Endometrial microvascular endothelial cells (primary cell): Measurements from ENCODE around the gene MEN1. TPM values are rescaled to one million over a fixed set of nuclear protein-coding genes. Genes with fewer than 3 reads are reported as not detected.

ENCODE experiments used
- in situ Hi-C: cut with HindIII; loops from 2 replicates; pipeline ENCODE4 v1.10.0; 2017; ENCODE audit warnings: low sequenced_read_pairs, low pct_unique_long_range_greater_than_20kb; ENCODE audit errors: inconsistent ontology term
- total RNA-seq: library from RNA; depleted of rRNA; stranded (reverse); fragments of >200 nt; gene quantifications from one replicate; pipeline ENCODE4 v1.2.3, GENCODE V29; 2015; ENCODE audit errors: inconsistent ontology term

MEN1 gene
- total RNA-seq, 1 donor from 2014 or later = 34.0 TPM

- in situ Hi-C loops = no loop called here
These were observed 17.9 kb downstream of the MEN1 start for GRCh38 chr11:64792482-64792881.

DNA sequence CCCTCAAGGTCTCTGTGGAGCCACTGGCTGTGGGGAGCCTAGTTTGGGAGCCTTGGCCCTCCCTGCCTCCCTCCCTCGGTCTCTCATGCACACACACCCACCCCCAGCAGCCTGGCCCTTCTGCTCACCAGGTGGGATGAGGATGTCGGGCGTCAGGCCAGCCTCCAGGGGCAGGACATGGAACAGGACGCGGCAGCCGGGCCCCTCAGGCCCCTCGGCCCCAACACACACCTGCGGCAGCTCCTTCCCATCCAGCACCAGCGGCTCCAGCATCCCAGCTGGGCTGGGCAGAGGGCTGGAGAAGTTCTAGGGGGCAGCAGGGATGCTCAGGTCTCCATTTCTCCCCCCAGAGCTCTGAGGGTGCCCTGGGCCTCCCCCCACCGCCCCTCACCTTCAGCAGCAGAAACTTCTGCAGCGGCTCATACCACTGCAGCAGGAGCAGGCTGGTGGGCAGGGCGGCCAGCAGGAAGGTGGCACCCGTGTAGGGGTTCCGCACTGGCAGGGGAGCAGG, 18.5 kb downstream of the MEN1 start:
- in situ Hi-C loops = no loop called here

DNA sequence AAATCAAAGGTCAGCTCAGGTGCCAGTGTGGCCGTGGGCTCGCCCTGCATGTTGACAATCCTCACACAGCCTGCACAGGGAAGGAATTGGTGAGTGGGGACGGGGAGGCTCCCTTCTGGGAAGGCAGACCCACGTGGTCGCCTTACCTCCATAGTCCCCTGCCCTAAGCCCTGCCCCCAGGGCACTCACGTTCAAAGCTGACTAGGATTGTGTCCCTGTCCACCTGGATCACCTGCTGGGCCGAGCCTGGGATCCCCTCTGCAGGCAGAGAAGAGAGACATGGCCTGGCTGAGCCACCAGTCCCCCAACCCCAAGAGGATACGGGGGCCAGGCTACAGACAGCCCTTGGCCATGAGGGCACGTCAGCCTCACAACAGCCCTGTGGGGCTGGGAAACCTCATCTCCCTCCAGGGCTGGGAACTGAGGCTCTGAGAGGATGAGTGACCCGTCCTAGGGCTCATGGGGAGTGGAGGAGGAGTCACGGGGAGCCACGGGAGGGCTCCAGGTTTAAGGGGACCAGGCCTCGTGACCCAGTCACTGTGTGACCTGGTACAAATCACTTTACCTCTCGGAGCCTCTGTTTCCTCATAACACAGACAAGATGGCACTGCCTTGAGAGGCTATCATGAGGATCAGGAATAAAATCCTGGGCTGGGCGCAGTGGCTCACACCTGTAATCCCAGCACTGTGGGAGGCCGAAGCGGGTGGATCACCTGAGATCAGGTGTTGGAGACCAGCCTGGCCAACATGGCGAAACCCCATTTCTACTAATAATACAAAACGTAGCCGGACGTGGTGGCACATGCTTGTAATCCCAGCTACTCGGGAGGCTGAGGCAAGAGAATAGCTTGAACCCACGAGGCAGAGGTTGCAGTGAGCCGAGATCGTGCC, 19.9 kb downstream of the MEN1 start:
- in situ Hi-C loops = no loop called here

DNA sequence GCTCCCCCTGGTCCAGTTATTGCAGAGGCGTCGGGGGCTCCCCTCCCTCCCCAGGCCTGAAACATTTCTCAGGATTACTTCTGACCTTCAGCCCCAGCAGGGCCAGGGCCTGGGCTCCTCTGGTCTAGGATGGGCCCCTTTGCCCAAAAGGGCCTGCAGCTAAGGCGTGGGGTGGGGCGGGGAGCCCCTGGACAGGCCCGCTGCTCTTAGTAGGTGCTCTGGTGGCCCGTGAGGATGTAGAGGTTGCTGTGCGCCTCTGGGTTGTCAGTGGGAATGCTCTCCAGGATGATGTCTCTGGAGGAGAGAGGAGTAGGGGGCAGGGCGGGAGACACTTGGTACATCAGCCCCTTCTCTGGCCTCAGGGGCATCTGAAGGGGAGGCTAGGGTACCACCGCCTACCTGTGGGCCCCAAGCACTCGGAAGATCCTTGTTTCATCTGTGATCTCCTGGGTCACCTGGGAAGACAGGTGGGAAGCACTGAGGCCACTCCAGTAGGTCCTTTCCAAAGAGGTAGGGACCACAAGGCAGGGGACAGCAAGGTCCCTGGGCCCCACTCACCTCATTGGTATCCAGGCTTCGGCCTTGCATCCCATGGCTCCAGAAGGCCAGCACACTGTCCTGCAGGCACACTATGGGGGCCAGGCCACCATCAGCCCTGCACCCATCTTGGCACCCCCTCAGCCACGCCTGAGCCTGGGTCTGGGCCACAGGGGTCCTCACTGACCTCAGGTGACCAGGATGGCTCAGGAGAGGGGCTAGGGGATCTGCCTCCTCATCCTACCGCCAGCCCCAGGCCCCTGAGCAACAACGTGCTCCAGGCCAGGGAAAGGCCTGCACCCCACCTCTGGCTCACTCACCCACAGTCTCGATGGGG, 20.8 kb downstream of the MEN1 start:
- in situ Hi-C loops = no loop called here

GRCh38 chr11:64788321-64789215, 21.8 kb downstream of the MEN1 start:
- in situ Hi-C loops = no loop called here

- in situ Hi-C loops = no loop called here
These were observed 22.6 kb downstream of the MEN1 start for GRCh38 chr11:64787526-64788320.

DNA sequence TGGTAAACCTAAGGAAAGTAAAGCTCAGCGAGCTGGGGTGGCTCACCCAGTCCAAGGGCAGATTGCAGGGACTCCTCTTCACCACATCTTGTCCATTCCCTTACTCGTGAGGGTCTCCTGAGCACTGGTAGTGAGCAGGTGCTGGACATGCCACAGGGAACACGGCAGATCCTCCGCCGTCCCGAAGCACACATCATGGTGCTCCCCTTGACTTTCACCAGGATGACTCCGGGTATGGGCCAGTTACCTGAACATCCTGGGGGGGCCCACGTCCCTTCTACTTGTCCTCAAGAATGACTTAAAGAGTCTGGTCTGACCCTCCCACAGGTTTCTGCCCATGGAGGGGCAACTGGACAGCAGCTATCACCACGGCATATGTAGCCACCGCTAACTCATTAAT, 24.0 kb downstream of the MEN1 start:
- in situ Hi-C loops = no loop called here

DNA sequence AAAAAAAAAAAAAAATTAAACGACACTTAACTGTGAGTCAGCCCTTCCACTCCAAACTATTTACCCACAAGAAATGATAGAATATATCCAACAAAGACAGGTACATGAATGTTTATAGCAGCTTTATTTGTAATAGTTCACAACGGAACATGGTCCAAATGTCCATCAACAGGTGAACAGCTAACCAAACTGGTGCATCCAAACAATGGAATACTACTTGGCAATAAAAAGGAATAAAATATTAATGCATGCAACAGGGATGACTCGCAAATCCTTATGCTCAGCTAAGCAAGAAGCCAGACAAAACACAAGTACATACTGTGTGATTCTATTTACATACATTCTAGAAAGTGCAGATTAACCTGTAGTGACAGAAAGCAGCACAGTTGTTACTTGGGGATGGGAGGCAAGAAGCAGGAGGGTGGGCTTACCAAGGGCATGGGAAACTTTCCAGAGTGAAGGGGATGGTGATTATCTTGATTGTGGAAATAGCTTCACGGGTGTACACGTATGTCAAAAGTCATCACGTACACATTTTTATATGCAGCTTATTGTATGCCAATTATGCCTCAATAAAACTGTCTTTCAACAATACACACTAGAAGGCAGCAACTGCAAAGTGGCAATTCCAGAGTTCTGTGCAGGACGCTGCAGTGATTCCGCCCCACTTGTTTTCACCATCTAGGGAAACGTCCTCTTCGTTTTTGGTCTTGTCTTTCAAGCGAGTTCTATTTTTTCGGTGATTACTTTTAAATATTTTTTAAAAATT, 25.4 kb downstream of the MEN1 start:
- in situ Hi-C loops = no loop called here

- in situ Hi-C loops = no loop called here
These were observed 31.7 kb downstream of the MEN1 start, which contains the start of gene SF1 for GRCh38 chr11:64778473-64779298. Gene SF1 (minus strand): TSS chr11:64778542. CDS start chr11:64778392, 150 bp downstream.

GRCh38 chr11:64778223-64778472, 32.2 kb downstream of the MEN1 start:
- in situ Hi-C loops = no loop called here

GRCh38 chr11:64777449-64778222, 32.7 kb downstream of the MEN1 start:
- in situ Hi-C loops = no loop called here

DNA sequence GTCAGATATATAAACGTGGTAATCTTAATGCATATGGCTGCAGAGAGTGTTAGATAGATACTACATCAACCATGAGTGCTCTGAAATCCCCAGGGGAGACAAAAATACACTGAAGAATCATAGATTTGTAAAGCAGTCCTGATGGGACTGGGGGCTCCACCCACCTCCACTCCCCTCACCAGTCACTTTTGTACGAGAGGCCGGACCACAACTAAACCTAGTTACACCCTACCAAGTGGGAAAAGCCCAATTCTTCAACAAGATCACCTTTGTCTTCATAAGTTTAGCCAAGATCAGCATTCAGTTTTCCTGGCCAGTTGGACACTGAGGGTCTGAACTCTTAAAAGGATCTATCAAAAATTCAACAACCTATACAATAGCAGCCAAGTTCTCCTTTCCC, 33.5 kb downstream of the MEN1 start:
- in situ Hi-C loops = no loop called here

DNA sequence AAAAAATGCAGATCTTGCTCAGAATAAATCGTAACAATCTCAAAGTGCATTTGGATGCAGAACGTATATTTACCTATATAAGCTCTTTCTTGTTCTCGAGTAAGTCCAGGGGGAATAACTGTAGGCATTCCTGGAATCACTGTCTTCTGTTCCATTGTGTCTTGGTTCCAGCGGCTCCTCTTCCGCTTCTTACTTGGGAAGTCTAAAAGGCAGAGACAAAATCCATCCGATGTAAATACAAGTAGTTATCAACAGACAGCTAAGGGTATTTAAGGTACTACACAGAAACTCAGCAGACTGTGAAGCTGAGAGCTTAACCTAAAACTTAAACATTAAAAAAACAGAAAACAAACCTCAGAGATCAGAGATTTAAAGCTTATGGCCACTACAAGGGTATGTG, 33.9 kb downstream of the MEN1 start:
- in situ Hi-C loops = no loop called here

DNA sequence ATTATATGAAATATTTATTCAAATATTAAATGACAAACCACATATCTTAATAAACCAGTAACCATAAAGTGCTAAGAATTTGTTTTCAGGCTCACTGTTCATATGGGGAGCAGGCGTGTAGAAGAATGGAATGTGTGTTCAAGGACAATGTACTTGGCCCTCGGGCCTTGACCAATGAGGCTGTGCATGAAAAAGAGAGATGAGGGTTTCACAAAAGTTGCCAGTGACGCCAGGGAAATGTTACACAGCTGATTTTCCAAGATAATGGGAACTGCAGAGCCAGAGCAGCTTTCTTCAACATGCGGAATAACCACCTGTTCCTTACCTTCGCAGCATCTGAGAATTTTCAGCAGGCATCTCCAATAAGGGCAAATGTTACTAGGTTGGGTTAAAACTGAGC, 36.2 kb downstream of the MEN1 start:
- in situ Hi-C loops = no loop called here

- in situ Hi-C loops = no loop called here
These were observed 37.9 kb downstream of the MEN1 start for GRCh38 chr11:64772303-64773018.
